ENCODE data around the gene WDTC1.

Gene WDTC1

DNA sequence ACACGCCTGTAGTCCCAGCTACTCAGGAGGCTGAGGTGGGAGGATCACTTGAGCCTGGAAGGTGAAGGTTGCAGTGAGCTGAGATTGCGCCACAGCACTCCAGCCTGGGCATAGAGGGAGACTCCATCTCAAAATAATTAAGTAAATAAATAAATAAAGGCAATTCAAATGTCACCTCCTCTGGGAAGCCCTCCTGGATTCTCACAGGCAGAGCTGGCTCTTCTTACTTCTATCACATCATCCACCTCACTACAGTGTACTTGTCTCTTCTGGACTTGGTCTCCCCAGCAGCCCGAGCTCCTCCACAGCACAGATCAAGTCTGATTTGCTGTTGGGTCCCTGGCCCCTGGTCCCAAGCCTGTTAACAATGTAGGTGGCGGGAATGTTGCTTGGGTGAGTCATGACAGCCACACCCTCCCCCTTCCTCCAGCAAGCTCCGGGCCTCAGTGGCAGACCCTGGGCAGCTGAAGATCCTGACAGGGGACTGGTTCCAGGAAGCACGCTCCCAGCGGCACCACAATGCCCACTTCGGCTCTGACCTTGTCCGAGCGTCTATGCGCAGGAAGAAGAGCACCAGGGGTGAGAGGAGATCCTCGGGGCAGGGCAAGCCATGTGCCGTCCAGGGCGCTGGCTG, 112.7 kb downstream of the WDTC1 start:
- TF ChIP-seq, protein P1, sequence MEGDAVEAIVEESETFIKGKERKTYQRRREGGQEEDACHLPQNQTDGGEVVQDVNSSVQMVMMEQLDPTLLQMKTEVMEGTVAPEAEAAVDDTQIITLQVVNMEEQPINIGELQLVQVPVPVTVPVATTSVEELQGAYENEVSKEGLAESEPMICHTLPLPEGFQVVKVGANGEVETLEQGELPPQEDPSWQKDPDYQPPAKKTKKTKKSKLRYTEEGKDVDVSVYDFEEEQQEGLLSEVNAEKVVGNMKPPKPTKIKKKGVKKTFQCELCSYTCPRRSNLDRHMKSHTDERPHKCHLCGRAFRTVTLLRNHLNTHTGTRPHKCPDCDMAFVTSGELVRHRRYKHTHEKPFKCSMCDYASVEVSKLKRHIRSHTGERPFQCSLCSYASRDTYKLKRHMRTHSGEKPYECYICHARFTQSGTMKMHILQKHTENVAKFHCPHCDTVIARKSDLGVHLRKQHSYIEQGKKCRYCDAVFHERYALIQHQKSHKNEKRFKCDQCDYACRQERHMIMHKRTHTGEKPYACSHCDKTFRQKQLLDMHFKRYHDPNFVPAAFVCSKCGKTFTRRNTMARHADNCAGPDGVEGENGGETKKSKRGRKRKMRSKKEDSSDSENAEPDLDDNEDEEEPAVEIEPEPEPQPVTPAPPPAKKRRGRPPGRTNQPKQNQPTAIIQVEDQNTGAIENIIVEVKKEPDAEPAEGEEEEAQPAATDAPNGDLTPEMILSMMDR (IDR thresholded peaks at IDR 0.05; ENCODE audit: low read depth, low read length, missing control alignments) = no peak
- no peak overlapping the region for H3K4me3 ChIP-seq (replicated peaks; ENCODE audit: low read depth, low read length)
- no peak for DNase-seq (ENCODE audit: extremely low read depth, low read depth)

DNA sequence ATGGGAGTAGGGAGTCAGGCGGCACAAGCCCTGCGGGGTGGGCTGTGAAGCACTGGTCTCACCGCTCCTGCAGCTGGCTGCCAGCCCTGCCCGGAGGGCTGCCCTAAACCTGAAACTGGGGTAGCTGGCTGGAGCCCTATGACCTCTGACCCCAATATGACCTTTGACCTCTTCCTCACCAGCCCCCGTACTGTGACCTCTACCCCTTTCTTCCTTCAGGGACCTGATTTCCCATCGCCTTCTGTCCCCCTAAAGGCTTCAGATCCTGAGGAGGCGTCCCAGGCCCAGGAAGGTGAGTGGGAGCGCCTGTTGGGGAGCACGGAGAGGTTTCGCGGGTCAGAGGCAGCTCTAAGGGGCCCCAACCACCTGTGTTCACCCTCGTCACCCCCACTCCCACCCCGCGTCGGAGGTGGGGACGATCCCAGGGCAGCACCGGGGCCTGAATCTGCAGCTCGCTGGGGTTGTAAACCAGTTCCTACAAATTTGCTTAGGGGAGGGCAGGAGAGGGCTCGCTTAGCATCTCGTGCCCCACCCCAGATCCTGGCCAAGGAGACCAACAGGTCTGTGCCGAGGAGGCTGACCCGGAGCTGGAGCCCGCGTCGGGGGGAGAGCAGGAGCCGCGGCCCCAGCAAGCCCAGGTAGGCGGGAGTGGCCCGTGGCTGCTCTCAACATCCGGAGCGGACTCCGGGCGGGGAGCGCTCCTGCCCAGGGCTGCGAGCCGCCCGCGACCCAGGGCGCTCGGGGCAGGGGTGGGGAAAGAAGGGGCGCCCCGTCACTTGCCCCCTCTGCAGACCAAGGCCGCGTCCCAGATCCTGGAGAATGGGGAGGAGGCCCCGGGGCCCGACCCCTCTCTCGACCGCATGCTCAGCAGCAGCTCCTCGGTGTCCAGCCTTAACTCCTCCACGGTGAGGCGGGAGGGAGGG, 114.7 kb downstream of the WDTC1 start:
- peak overlapping the region; percentile 33 for H3K4me3 ChIP-seq (replicated peaks; ENCODE audit: low read depth, low read length)
- TF ChIP-seq, protein P1 (IDR thresholded peaks at IDR 0.05; ENCODE audit: low read depth, low read length, missing control alignments) = no peak
- DNase-seq (ENCODE audit: extremely low read depth, low read depth) = no peak

DNA sequence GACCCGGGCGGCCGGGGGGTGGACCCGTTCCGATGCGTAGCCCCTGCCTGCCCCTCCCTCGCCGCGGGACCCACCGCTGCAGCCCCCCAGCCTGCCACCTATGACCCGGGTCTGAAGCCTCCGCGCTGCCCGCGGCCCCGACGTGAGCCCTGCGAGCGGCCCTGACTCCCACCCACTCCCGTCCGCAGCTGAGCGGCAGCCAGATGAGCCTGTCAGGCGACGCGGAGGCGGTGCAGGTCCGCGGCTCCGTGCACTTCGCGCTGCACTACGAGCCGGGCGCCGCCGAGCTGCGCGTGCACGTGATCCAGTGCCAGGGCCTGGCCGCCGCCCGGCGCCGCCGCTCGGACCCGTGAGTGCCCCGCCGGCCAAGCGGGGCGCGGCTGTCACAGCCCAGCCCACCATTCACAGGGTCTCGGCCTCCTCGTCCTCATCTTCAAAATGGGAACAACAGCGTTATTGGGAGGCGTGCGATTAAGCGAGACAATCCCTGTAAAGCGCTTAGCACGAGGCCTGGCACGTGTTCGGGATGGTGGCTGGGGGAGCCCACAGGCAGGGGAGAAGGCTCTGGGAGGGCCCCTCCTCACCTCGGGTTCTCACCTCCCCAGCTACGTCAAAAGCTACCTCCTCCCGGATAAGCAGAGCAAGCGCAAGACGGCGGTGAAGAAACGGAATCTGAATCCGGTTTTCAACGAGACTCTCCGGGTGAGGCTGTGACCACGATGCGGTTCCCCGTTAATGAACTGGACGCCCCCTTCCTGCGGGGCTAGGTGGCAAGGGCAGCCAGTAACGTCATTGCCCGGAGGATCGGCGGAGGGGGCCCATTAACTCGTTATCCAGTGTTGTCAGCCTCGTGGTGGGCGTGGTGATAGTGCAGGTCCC, 115.6 kb downstream of the WDTC1 start:
- DNase-seq (ENCODE audit: extremely low read depth, low read depth) = no peak
- TF ChIP-seq, protein P1 (IDR thresholded peaks at IDR 0.05; ENCODE audit: low read depth, low read length, missing control alignments) = no peak
- H3K4me3 ChIP-seq (replicated peaks; ENCODE audit: low read depth, low read length) = peak overlapping the region; percentile 33

DNA sequence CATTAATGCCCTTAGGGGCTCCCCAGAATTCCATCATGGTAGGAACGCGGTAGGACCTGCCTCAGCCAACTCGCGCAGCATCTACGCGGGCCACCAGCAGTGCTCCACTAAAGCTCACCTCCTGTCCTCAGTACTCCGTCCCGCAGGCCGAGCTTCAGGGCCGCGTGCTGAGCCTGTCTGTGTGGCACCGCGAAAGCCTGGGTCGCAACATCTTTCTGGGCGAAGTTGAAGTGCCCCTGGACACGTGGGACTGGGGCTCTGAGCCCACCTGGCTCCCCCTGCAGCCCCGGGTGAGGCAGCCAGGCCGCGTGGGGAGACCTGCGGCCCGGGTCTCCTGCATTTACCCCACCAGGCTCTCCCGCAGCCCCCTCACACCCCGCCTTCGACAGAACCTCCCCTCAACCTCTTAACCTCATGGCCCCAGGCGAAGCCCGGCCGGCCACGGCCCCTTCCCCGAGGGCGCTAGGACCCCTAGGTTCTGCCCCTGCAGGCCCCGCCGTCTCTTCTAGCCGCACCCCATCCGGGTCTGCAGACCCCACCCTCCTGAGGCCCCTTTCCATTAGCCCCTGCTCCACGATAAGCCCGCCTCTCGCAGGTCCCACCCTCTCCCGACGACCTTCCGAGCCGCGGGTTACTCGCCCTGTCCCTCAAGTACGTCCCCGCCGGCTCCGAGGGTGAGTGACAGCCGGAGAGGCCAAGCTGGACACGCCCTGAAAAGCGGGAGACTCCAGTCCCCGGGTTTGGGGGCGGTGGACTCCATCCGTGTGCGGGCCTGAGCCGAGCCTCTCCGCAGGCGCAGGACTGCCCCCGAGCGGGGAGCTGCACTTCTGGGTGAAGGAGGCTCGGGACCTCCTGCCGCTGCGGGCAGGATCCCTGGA, 116.5 kb downstream of the WDTC1 start:
- no peak for DNase-seq (ENCODE audit: extremely low read depth, low read depth)
- no peak overlapping the region for H3K4me3 ChIP-seq (replicated peaks; ENCODE audit: low read depth, low read length)

DNA sequence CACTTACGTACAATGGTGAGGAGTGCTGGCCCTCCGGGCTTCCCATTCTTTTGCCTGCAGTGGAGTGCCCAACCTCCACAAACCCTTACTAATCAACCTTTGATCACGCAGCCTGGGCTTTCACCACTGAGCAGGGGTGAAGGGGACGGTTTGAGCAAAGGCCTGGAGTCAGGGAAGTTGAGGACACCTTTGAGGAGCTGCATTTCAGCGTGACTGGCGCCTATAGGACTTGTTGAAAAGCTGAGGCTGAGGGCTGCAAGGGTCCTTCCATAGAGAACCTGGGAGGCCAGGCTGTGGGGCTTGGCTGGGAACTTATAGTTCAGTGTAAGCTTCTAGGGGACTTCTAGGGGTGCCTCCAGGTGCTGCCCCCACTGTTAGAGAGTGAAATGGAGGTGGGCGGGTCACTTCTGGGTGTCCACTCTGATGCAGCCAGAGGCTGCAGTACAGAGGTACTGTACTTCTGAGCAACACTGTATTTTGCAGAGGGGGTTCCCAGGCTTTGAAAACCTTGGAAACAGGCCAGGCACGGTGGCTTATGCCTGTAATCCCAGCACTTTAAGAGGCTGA, 117.2 kb downstream of the WDTC1 start:
- TF ChIP-seq, protein P1 (IDR thresholded peaks at IDR 0.05; ENCODE audit: low read depth, low read length, missing control alignments) = no peak
- no peak for DNase-seq (ENCODE audit: extremely low read depth, low read depth)
- H3K4me3 ChIP-seq (replicated peaks; ENCODE audit: low read depth, low read length) = no peak overlapping the region

More for the DNA sequence above, 116.5 kb downstream of the WDTC1 start:
- TF ChIP-seq, protein P1 (IDR thresholded peaks at IDR 0.05; ENCODE audit: low read depth, low read length, missing control alignments) = no peak
